Smooth muscle cell (in vitro differentiated cells): Measurements from ENCODE around the gene CHAF1B. TPM values are rescaled to one million over a fixed set of nuclear protein-coding genes. Genes with fewer than 3 reads are reported as not detected.

Experiments used
- DNase-seq: peaks from one replicate; lab custom pipeline; 2025; ENCODE audit not compliant: unreplicated experiment; lab: John Stamatoyannopoulos, UW
- H2AFZ ChIP-seq: fragments of 200-600 bp; sonication (generic); 2 replicates; pipeline ENCODE4 v1.6.0; 2016; ENCODE audit warnings: antibody characterized with exemption, low read depth, mild to moderate bottlenecking
- H3F3A ChIP-seq: fragments of 200-600 bp; sonication (generic); 2 replicates; pipeline ENCODE4 v1.6.0; 2017; ENCODE audit warnings: antibody characterized with exemption, low read depth
- H3K27ac ChIP-seq: fragments of 200-600 bp; sonication (generic); 2 replicates; pipeline ENCODE4 v1.5.1; 2016; ENCODE audit warnings: low read depth, mild to moderate bottlenecking
- H3K27me3 ChIP-seq: fragments of 200-600 bp; sonication (generic); 2 replicates; pipeline ENCODE4 v1.6.1; 2016; ENCODE audit warnings: low read depth, mild to moderate bottlenecking
- H3K36me3 ChIP-seq: fragments of 200-600 bp; sonication (generic); 2 replicates; pipeline ENCODE4 v1.5.1; 2016; ENCODE audit warnings: low read depth
- H3K4me1 ChIP-seq: fragments of 200-600 bp; sonication (generic); 2 replicates; pipeline ENCODE4 v1.5.1; 2016; ENCODE audit warnings: low read depth
- H3K4me2 ChIP-seq: fragments of 200-600 bp; sonication (generic); 2 replicates; pipeline ENCODE4 v1.6.0; 2016; ENCODE audit warnings: mild to moderate bottlenecking
- H3K4me3 ChIP-seq: fragments of 200-600 bp; sonication (generic); 2 replicates; pipeline ENCODE4 v1.5.1; 2016; ENCODE audit warnings: mild to moderate bottlenecking
- H3K79me2 ChIP-seq: fragments of 200-600 bp; sonication (generic); 2 replicates; pipeline ENCODE4 v1.6.0; 2016; ENCODE audit warnings: low read depth, mild to moderate bottlenecking
- H3K9ac ChIP-seq: fragments of 200-600 bp; sonication (generic); 2 replicates; pipeline ENCODE4 v1.6.0; 2016; ENCODE audit warnings: low read depth
- H3K9me3 ChIP-seq: fragments of 200-600 bp; sonication (generic); replicated peaks from 2 replicates; pipeline ENCODE4 v1.5.1; 2016; ENCODE audit warnings: low read depth
- H4K20me1 ChIP-seq: fragments of 200-600 bp; sonication (generic); 2 replicates; pipeline ENCODE4 v1.6.0; 2016; ENCODE audit warnings: low read depth
- CTCF ChIP-seq: fragments of 200-600 bp; sonication (generic); IDR thresholded peaks from 2 replicates; pipeline ENCODE4 v1.5.1; 2017; ENCODE audit warnings: borderline replicate concordance, mild to moderate bottlenecking, antibody characterized with exemption; ENCODE audit not compliant: insufficient read depth, poor library complexity, severe bottlenecking
- WGBS: methylation state at CpG from one replicate; pipeline ENCODE4 v1.1.7; 2016; ENCODE audit warnings: low lambda C conversion rate; 5-methylcytosine and 5-hydroxymethylcytosine counted together
- polyA plus RNA-seq: library from polyadenylated mRNA; unstranded; fragments of >200 nt; fragmentation: Nextera tagmentation; extraction: Ambion mirVana; gene quantifications from 2 replicates; pipeline ENCODE4 v1.2.1, GENCODE V29; 2016
- total RNA-seq: library from RNA; depleted of rRNA; stranded (reverse); fragments of >200 nt; gene quantifications from 2 replicates; pipeline ENCODE4 v1.2.3, GENCODE V29; 2014

CHAF1B gene
- total and polyA plus RNA-seq, 2 experiments from 2014 or later = 2.0 to 5.3 TPM

- Histone ChIP-seq H2AFZ (no peak overlapping the region), H3F3A (peaks cover 8% of the 10 kb centered on the region), H4K20me1 (no peaks in the 10 kb centered on the region), H3K79me2 (no peaks in the 10 kb centered on the region), H3K4me2 (peak overlapping the region; percentile 62), H3K9ac (no peak overlapping the region), H3K27ac (no peak overlapping the region), H3K4me3 (no peak overlapping the region), H3K36me3 (no peaks in the 10 kb centered on the region), H3K27me3 (no peaks in the 10 kb centered on the region), H3K4me1 (no peaks in the 10 kb centered on the region), H3K9me3 (no peaks in the 10 kb centered on the region)
- peak; percentile 74 for TF ChIP-seq CTCF
- WGBS = 27% methylated on average over 8 of the region's 8 CpGs
- DNase-seq = peak; percentile 28
These were observed 34.8 kb downstream of the CHAF1B start for GRCh38 chr21:36419996-36420395.

GRCh38 chr21:36420571-36421339 lies 35.6 kb downstream of the CHAF1B start:
- H3K9me3 ChIP-seq = no peaks in the 10 kb centered on the region
- no peaks in the 10 kb centered on the region for H3K36me3 ChIP-seq
- H3K4me1 ChIP-seq = no peaks in the 10 kb centered on the region
- H3K27ac ChIP-seq = no peak overlapping the region
- H3K9ac ChIP-seq = no peak overlapping the region
- no peaks in the 10 kb centered on the region for H4K20me1 ChIP-seq
- TF ChIP-seq CTCF = no peak
- no peak overlapping the region for H2AFZ ChIP-seq
- no peak overlapping the region for H3K4me2 ChIP-seq
- no peak overlapping the region for H3K4me3 ChIP-seq
- no peak for DNase-seq
- WGBS = 97% methylated on average over 18 of the region's 18 CpGs
- peaks cover 9% of the 10 kb centered on the region for H3F3A ChIP-seq
- no peaks in the 10 kb centered on the region for H3K27me3 ChIP-seq
- no peaks in the 10 kb centered on the region for H3K79me2 ChIP-seq

GRCh38 chr21:36422279-36423098 lies 37.3 kb downstream of the CHAF1B start:
- 48% methylated on average over 28 of the region's 28 CpGs for WGBS

More at GRCh38 chr21:36422279-36423098, 37.3 kb downstream of the CHAF1B start:
- Histone ChIP-seq H4K20me1 (no peaks in the 10 kb centered on the region), H3K9me3 (no peaks in the 10 kb centered on the region), H3K4me2 (no peak overlapping the region), H3K9ac (no peak overlapping the region), H3K4me1 (no peaks in the 10 kb centered on the region), H3K27me3 (no peaks in the 10 kb centered on the region), H3K4me3 (no peak overlapping the region), H3K36me3 (no peaks in the 10 kb centered on the region), H3K27ac (no peak overlapping the region), H3F3A (peaks cover 14% of the 10 kb centered on the region), H3K79me2 (no peaks in the 10 kb centered on the region), H2AFZ (no peak overlapping the region)
- no peak for DNase-seq
- TF ChIP-seq CTCF = peak; percentile 67
